ENCODE measurements around the gene EME1. TPM values are rescaled to one million over a fixed set of nuclear protein-coding genes. Genes with fewer than 3 reads are reported as not detected.
"Not testable (repeated sequence)": the region's sequence is repeated elsewhere in the genome, so short reads cannot be mapped to it uniquely, and the experiment has no call there.

The EME1 gene
- total and polyA plus RNA-seq, 10 of the 15 experiments (the other 5 are each of a cell fraction or from before 2014, with no cell fraction given) = 13.8 to 40.5 (median 22.0) TPM

DNA sequence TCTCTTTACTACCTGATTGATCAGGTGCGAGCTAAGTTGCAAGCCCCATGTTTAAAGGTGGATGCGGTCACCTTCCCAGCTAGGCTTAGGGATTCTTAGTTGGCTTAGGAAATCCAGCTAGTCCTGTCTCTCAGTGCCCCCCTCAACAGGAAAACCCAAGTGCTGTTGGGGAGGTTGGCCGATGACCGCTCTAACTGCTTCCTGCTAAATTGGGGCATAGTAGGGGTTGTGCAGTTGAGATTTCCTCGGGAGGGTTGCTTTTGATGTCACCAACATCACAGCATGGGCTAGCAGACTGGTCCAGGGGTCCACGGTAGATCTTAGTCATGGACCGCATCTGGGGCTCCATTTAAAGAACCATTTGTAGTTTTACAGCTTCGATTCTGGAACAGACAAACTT lies 26.6 kb downstream of the EME1 start:
- H2AFZ ChIP-seq (ENCODE audit: control insufficient read depth, low read depth, low read length); H3K36me3 ChIP-seq (ENCODE audit: control insufficient read depth in 2 of 2, insufficient read depth in 2 of 2, low read length in 1 of 2); FAIRE-seq; POLR2A ChIA-PET; H3K4me2 ChIP-seq (ENCODE audit: control insufficient read depth, insufficient read depth); H3K27me3 ChIP-seq (replicated peaks in 1 of 2; ENCODE audit: control insufficient read depth in 2 of 2, insufficient read depth in 2 of 2, low read length in 1 of 2); H3K4me1 ChIP-seq (ENCODE audit: control insufficient read depth, insufficient read depth, low read length); H3K9me3 ChIP-seq (replicated peaks; ENCODE audit: control insufficient read depth, insufficient read depth, low read length); H3K9ac ChIP-seq (ENCODE audit: control insufficient read depth, insufficient read depth, low read length); DNase-seq (ENCODE audit: low read depth, low spot score); H3K27ac ChIP-seq (ENCODE audit: control insufficient read depth, insufficient read depth); ATAC-seq; H3K4me3 ChIP-seq; BruUV-seq (replicated peaks); in situ Hi-C loops (cut with MboI); H4K20me1 ChIP-seq (ENCODE audit: control insufficient read depth, insufficient read depth); intact Hi-C loops (cut with micrococcal nuclease; ENCODE audit: unreplicated experiment): not testable (repeated sequence)
- SMC1A ChIA-PET (ENCODE audit: uncharacterized antibody, unreplicated experiment) = interaction anchor here (4.6 kb wide), 1 partner anchor 38 kb away, joined by 26 read pairs; no protein-coding TSS in a partner anchor
- RAD21 ChIA-PET (ENCODE audit: unreplicated experiment) = interaction anchor here (4.2 kb wide), 1 partner anchor 27 kb away, joined by 20 read pairs; the partner anchor contains the start of gene ACSF2
- CTCF ChIA-PET = interaction anchor here (0.8 to 5.7 kb wide), 3 partner anchors 26 to 76 kb away, joined by 4 to 83 read pairs (median 45); partner anchors contain the start of gene ACSF2
- 82% methylated on average over 8 of the region's 8 CpGs for WGBS (ENCODE audit: insufficient coverage, insufficient replicate concordance, low lambda C conversion rate, missing lambda C conversion rate)
- peaks cover 30% of the 10 kb centered on the region for H3K79me2 ChIP-seq (ENCODE audit: control insufficient read depth, insufficient read depth, low read length)

GRCh38 chr17:50405351-50405750 lies 32.3 kb downstream of the EME1 start:
- H3K4me2 ChIP-seq (ENCODE audit: control insufficient read depth, insufficient read depth); H3K27me3 ChIP-seq (replicated peaks in 1 of 2; ENCODE audit: control insufficient read depth in 2 of 2, insufficient read depth in 2 of 2, low read length in 1 of 2); H3K27ac ChIP-seq (ENCODE audit: control insufficient read depth, insufficient read depth); H4K20me1 ChIP-seq (ENCODE audit: control insufficient read depth, insufficient read depth); H3K9me3 ChIP-seq (replicated peaks; ENCODE audit: control insufficient read depth, insufficient read depth, low read length); POLR2A ChIA-PET; H2AFZ ChIP-seq (ENCODE audit: control insufficient read depth, low read depth, low read length); H3K4me3 ChIP-seq; H3K36me3 ChIP-seq (ENCODE audit: control insufficient read depth in 2 of 2, insufficient read depth in 2 of 2, low read length in 1 of 2); DNase-seq (ENCODE audit: low read depth, low spot score); intact Hi-C loops (cut with micrococcal nuclease; ENCODE audit: unreplicated experiment); RAD21 ChIA-PET (ENCODE audit: unreplicated experiment); H3K9ac ChIP-seq (ENCODE audit: control insufficient read depth, insufficient read depth, low read length); FAIRE-seq; ATAC-seq; in situ Hi-C loops (cut with MboI); BruUV-seq (replicated peaks); H3K79me2 ChIP-seq (ENCODE audit: control insufficient read depth, insufficient read depth, low read length); H3K4me1 ChIP-seq (ENCODE audit: control insufficient read depth, insufficient read depth, low read length): not testable (repeated sequence)
- ChIA-PET CTCF (interaction anchor here (1.0 to 5.5 kb wide), 3 partner anchors 8 to 97 kb away, joined by 3 to 43 read pairs (median 3); partner anchors contain the start of gene LRRC59), SMC1A (ENCODE audit: uncharacterized antibody, unreplicated experiment) (interaction anchor here (0.9 to 1.3 kb wide), 2 partner anchors 9 to 11 kb away, joined by 3 to 4 read pairs; no protein-coding TSS in a partner anchor)
- WGBS (ENCODE audit: insufficient coverage, insufficient replicate concordance, low lambda C conversion rate, missing lambda C conversion rate) = 29% methylated on average over 4 of the region's 4 CpGs

Data from GM12878 (cell line).